Stomach (tissue), 19 donors: ENCODE measurements around the gene AMBN. TPM values are rescaled to one million over a fixed set of nuclear protein-coding genes. Genes with fewer than 3 reads are reported as not detected.

Experiments
- DNase-seq, 2 donors: peaks; one replicate each; pipeline versions ENCODE4 v3.0.0 to v3.0.0-alpha.2; 2013 to 2019
- H3K27ac ChIP-seq, 5 donors: fragments of 200-600 bp in 4 of 5; sonication (generic) in 4 of 5; one replicate each; pipeline ENCODE4 v1.5.1; 2013 to 2019; ENCODE audit warnings: mild to moderate bottlenecking in 1 of 5, moderate library complexity in 1 of 5
- H3K27me3 ChIP-seq, 3 donors: fragments of 200-600 bp; sonication (generic); one replicate each; pipeline ENCODE4 v1.5.1; 2017 to 2019; ENCODE audit warnings: mixed run types in 1 of 3
- H3K36me3 ChIP-seq, 4 donors: fragments of 200-600 bp; sonication (generic); 1 replicate in 3 of 4; 2 replicates in 1 of 4; pipeline ENCODE4 v1.5.1; 2016 to 2019
- H3K4me1 ChIP-seq, 4 donors: fragments of 200-600 bp; sonication (generic); one replicate each; pipeline ENCODE4 v1.5.1; 2016 to 2019
- H3K4me3 ChIP-seq, 4 donors: fragments of 200-600 bp; sonication (generic) in 3 of 4; one replicate each; pipeline ENCODE4 v1.5.1; 2016 to 2019; ENCODE audit warnings: mild to moderate bottlenecking in 1 of 4
- H3K9me3 ChIP-seq, 4 donors: fragments of 200-600 bp; sonication (generic); one replicate each; pipeline ENCODE4 v1.5.1; 2016 to 2019
- EP300 ChIP-seq: sonication (generic); formaldehyde crosslinking; IDR thresholded peaks from one replicate; pipeline ENCODE4 v1.6.1; 2017; ENCODE audit warnings: antibody characterized with exemption
- POLR2A ChIP-seq, 4 donors: fragments of 450-650 bp; IDR thresholded peaks; one replicate each; pipeline ENCODE4 v1.6.1; 2016; ENCODE audit warnings: antibody characterized with exemption in 4 of 4, control low read depth in 2 of 4, mild to moderate bottlenecking in 1 of 4, moderate library complexity in 1 of 4
- POLR2AphosphoS5 ChIP-seq, 3 donors: sonication (generic); formaldehyde crosslinking; IDR thresholded peaks; one replicate each; pipeline ENCODE4 v1.6.1; 2016; ENCODE audit warnings: antibody characterized with exemption in 3 of 3
- WGBS, 5 donors: extraction: QIAGEN DNeasy Blood & Tissue Kit in 3 of 5; methylation state at CpG; one replicate each; pipeline versions ENCODE4 v1.1.5 to v1.1.7; 2013 to 2018; 5-methylcytosine and 5-hydroxymethylcytosine counted together
- intact Hi-C: fragments of 100-400 bp; cut with DNase I; formaldehyde crosslinking; loops from one replicate; pipeline ENCODE4 v1.15.1; 2023; ENCODE audit warnings: low total_unique reads
- long read RNA-seq, 10 donors: transcript quantifications; one replicate each; lab custom pipeline, GENCODE V29; 2026
- polyA plus RNA-seq, 3 donors: library from polyadenylated mRNA; stranded (reverse); fragments of 200-250 nt; gene quantifications; one replicate each; pipeline ENCODE4 v1.2.3, GENCODE V29; 2013
- total RNA-seq, 5 donors: library from RNA; depleted of rRNA; stranded (reverse); fragments of >200 nt; gene quantifications; one replicate each; pipeline versions ENCODE4 v1.1.0 to v1.2.3, GENCODE V29; 2014 to 2016
- TF ChIP-seq, protein P1 (sequence below), 7 experiments: fragments of 450-650 bp in 4 of 7; fragments of 200-600 bp in 3 of 7; sonication (generic) in 3 of 7; IDR thresholded peaks; one replicate each; pipeline ENCODE4 v1.5.1; 2016 to 2019; ENCODE audit warnings: antibody characterized with exemption in 7 of 7, control low read depth in 2 of 7, mild to moderate bottlenecking in 1 of 7
- donor health status: healthy with polysubstance abuse.
- donor health status: Bipolar disorder and iron deficiency.
- donor health status: healthy.

Gene AMBN, protein sequence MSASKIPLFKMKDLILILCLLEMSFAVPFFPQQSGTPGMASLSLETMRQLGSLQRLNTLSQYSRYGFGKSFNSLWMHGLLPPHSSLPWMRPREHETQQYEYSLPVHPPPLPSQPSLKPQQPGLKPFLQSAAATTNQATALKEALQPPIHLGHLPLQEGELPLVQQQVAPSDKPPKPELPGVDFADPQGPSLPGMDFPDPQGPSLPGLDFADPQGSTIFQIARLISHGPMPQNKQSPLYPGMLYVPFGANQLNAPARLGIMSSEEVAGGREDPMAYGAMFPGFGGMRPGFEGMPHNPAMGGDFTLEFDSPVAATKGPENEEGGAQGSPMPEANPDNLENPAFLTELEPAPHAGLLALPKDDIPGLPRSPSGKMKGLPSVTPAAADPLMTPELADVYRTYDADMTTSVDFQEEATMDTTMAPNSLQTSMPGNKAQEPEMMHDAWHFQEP
- total RNA-seq, result not detected
- polyA plus RNA-seq, result not detected
- long read RNA-seq, donor 1, result 0 reads
- long read RNA-seq, donor 2, result 0 reads
- long read RNA-seq, donor 3, result 0 reads
- long read RNA-seq, donor 4, result 0 reads
- long read RNA-seq, donor 5, result 0 reads
- long read RNA-seq, donor 6, result 0 reads
- long read RNA-seq, donor 7, result 0 reads
- long read RNA-seq, donor 8, result 0 reads
- long read RNA-seq, donor 9, result 0 reads
- long read RNA-seq, donor 10, result 0 reads

DNA sequence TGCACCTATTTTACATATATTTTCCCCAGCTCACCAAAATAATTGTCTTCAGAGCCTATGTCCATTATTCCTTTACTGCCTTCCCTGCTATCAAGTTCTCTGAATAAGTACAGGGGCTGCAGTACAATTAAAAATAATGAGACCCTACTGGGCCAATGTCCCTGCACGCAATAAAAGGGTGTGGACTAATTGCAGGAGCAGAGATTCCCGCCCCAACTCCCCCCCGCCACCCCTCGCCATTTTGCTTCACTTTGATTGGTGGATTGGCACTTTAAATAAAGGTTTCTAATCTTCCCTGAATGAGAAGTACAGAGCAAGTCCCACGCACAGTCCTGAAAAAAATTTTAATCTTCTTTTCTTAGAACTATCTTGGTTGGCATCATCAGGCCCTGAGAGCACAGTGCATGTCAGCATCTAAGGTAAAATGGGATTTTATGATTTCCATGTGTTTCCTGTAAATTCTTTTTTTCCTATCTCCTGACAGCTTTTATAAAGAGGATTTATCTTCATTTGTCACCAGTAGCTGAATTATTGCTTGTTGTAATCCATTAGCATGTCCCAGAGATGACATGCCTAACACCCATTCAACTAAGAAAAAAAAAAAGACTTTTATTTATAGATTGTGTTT is at the start of gene AMBN:
Gene AMBN (plus strand): TSS at position 302 of the 628 bp plus-strand sequence. CDS start 103 bp downstream, at position 405.
- H3K27ac ChIP-seq, result no peak within 1 kb of the TSS
- no peaks in the 10 kb centered on the region for H3K9me3 ChIP-seq
- intact Hi-C loops, result no loop called here
- H3K4me1 ChIP-seq, result no peaks in the 10 kb centered on the region
- no peaks in the 10 kb centered on the region for H3K36me3 ChIP-seq
- DNase-seq, result no peak
- no peak within 1 kb of the TSS for H3K4me3 ChIP-seq
- 79 to 89% (median 85%) methylated on average over 5 of the region's 5 CpGs for WGBS, 5 donors
- TF ChIP-seq, protein P1, sequence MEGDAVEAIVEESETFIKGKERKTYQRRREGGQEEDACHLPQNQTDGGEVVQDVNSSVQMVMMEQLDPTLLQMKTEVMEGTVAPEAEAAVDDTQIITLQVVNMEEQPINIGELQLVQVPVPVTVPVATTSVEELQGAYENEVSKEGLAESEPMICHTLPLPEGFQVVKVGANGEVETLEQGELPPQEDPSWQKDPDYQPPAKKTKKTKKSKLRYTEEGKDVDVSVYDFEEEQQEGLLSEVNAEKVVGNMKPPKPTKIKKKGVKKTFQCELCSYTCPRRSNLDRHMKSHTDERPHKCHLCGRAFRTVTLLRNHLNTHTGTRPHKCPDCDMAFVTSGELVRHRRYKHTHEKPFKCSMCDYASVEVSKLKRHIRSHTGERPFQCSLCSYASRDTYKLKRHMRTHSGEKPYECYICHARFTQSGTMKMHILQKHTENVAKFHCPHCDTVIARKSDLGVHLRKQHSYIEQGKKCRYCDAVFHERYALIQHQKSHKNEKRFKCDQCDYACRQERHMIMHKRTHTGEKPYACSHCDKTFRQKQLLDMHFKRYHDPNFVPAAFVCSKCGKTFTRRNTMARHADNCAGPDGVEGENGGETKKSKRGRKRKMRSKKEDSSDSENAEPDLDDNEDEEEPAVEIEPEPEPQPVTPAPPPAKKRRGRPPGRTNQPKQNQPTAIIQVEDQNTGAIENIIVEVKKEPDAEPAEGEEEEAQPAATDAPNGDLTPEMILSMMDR (IDR thresholded peaks at IDR 0.05), result no peak
- TF ChIP-seq EP300, result no peak
- TF ChIP-seq POLR2AphosphoS5 (IDR thresholded peaks at IDR 0.05), result no peak
- H3K27me3 ChIP-seq, result no peaks in the 10 kb centered on the region

DNA sequence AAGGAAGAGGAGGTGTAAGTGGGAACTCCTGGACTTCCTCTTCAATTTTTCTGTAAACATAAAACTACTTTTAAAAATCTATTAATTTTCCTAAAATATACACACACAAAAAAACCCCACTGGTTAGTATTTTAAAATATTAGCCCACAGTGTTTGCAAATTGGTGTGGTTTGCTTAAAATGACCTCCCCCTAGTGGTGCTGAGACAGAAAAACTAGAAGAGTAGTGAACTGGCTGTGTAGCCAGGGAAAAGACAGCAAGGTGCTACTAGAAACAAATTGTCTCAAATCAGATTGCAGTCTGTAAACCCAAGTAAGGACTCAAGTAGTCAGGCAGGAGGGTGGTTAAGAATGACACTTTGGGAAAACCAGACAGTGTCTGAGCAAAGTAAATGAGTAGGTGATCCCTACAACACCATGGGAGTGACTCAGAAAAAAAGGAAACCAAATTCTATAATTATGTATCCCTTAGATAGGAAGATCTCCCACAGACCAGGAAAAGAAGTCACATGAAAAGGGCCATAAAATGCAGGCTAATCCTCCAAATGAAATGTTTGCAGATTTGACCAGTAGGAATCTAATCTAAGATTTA is 47.7 kb upstream of the AMBN start:
- intact Hi-C loops, result no loop called here
- peak in 1 of 2 donors; percentile 33 for DNase-seq
- Histone ChIP-seq H3K4me3 (no peak overlapping the region), H3K9me3 (no peaks in the 10 kb centered on the region), H3K27me3 (no peaks in the 10 kb centered on the region), H3K4me1 (no peaks in the 10 kb centered on the region), H3K27ac (no peak overlapping the region), H3K36me3 (no peaks in the 10 kb centered on the region)
- TF ChIP-seq, protein P1 (IDR thresholded peaks at IDR 0.05), result peak in 4 of 7 experiments; percentile 6 to 31 (median 17)
- no peak for TF ChIP-seq POLR2A (IDR thresholded peaks at IDR 0.05)
- TF ChIP-seq EP300, result no peak
- TF ChIP-seq POLR2AphosphoS5 (IDR thresholded peaks at IDR 0.05), result no peak

DNA sequence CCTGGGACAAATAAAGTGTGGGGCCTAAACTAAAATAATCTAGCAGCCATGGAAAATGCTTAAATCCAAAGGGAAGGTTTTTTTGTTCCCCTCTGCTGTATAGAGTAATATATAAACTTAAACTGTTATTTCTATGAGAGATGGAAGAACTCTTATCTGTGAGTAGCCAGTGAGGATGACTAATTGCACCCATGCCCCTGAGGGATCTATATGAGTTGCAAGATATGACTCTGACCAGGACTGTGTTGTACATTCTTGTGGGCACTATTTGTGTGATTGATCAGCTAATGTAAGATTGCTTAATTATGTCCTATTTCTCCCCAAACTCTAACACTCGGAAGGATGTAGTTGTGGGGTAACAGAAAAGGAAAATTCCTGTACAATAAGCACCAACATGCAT is 35.2 kb upstream of the AMBN start:
- H3K27me3 ChIP-seq, result no peaks in the 10 kb centered on the region
- H3K4me3 ChIP-seq, result no peak overlapping the region
- intact Hi-C loops, result no loop called here
- H3K9me3 ChIP-seq, result no peaks in the 10 kb centered on the region
- DNase-seq, result no peak
- no peak for TF ChIP-seq EP300
- no peak for TF ChIP-seq POLR2A (IDR thresholded peaks at IDR 0.05)
- no peak for TF ChIP-seq POLR2AphosphoS5 (IDR thresholded peaks at IDR 0.05)
- TF ChIP-seq, protein P1 (IDR thresholded peaks at IDR 0.05), result no peak
- no peak overlapping the region for H3K27ac ChIP-seq
- H3K36me3 ChIP-seq, result no peaks in the 10 kb centered on the region
- H3K4me1 ChIP-seq, result no peaks in the 10 kb centered on the region
- 0 to 78% (median 47%) methylated on average over 1 of the region's 1 CpG for WGBS, 5 donors

DNA sequence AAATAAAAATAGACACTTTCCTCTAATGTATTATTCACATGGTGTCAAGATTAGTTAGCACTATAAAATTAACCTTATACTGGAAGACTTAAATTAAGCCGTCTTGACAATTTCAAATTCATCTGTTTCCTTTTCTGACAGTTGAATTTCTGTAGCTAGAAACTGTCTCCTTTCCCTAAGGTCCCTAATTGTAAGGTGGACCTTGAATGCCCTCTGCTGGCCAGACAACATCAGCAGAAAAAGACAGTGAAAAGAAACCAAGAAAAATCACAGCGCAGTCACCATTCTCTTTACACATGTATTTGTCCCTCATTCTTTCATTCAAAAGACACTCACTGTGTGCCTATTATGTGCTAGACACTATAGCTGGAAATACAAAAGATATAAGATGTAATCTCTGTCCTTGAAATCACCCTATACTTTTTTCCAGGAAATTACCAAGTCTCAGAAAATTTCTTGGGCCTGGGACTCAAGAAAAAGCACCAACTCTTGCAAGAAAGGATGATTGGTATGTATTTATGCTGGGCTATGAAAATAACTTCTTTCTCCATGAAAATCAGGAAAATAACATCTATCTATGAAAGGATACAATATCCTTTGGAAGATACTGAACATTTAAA is 32.7 kb upstream of the AMBN start:
- no peaks in the 10 kb centered on the region for H3K27me3 ChIP-seq
- intact Hi-C loops, result no loop called here
- DNase-seq, result peak; percentile 60 to 82
- no peak overlapping the region for H3K27ac ChIP-seq
- no peaks in the 10 kb centered on the region for H3K36me3 ChIP-seq
- no peak for TF ChIP-seq POLR2AphosphoS5 (IDR thresholded peaks at IDR 0.05)
- TF ChIP-seq, protein P1 (IDR thresholded peaks at IDR 0.05), result peak in 5 of 7 experiments; percentile 38 to 65 (median 48)
- peaks cover 0 to 5% (median 0%) of the 10 kb centered on the region in 4 donors for H3K4me1 ChIP-seq
- no peaks in the 10 kb centered on the region for H3K9me3 ChIP-seq
- H3K4me3 ChIP-seq, result no peak overlapping the region
- WGBS, 5 donors, result 19 to 26% (median 20%) methylated on average over 2 of the region's 2 CpGs
